Ovary (tissue), 9 donors: ENCODE measurements around the gene ADO. TPM values are rescaled to one million over a fixed set of nuclear protein-coding genes. Genes with fewer than 3 reads are reported as not detected.
A peak's percentile ranks its signal among the peaks of the same experiment; 100 is the strongest.
"Not testable (repeated sequence)": the region's sequence is repeated elsewhere in the genome, so short reads cannot be mapped to it uniquely, and the experiment has no call there.

Source experiments
- DNase-seq, 5 donors: peaks; one replicate each; pipeline ENCODE4 v3.0.0-alpha.2; 2019 to 2020
- H3K27ac ChIP-seq, 2 donors: fragments of 200-600 bp; one replicate each; pipeline versions ENCODE4 v1.5.1 to v1.8.0; 2019 to 2022
- H3K27me3 ChIP-seq: fragments of 200-600 bp; one replicate; pipeline ENCODE4 v1.8.0; 2022
- H3K36me3 ChIP-seq: fragments of 200-600 bp; sonication (generic); one replicate; pipeline ENCODE4 v1.5.1; 2019
- H3K4me1 ChIP-seq: one replicate; pipeline ENCODE4 v1.8.1; 2013; ENCODE audit warnings: mild to moderate bottlenecking, moderate library complexity; ENCODE audit not compliant: insufficient read depth
- H3K4me3 ChIP-seq: fragments of 200-600 bp; sonication (generic); one replicate; pipeline ENCODE4 v1.5.1; 2017
- H3K9me3 ChIP-seq, 2 donors: fragments of 200-600 bp in 1 of 2; sonication (generic) in 1 of 2; one replicate each; pipeline versions ENCODE4 v1.5.1 to v1.8.1; 2013 to 2019; ENCODE audit warnings: mild to moderate bottlenecking in 1 of 2, moderate library complexity in 1 of 2
- CTCF ChIP-seq, 3 donors: fragments of 450-650 bp in 2 of 3; fragments of 200-600 bp in 1 of 3; IDR thresholded peaks; one replicate each; pipeline versions ENCODE4 v1.5.1 to v1.8.0; 2016 to 2022; ENCODE audit warnings: antibody characterized with exemption in 3 of 3, mild to moderate bottlenecking in 1 of 3
- EP300 ChIP-seq: sonication (generic); formaldehyde crosslinking; IDR thresholded peaks from one replicate; pipeline ENCODE4 v1.6.1; 2017; ENCODE audit warnings: antibody characterized with exemption
- POLR2A ChIP-seq: fragments of 450-650 bp; IDR thresholded peaks from one replicate; pipeline ENCODE4 v1.6.1; 2017; ENCODE audit warnings: antibody characterized with exemption, mild to moderate bottlenecking, moderate library complexity
- WGBS, 3 donors: extraction: QIAGEN DNeasy Blood & Tissue Kit in 1 of 3; methylation state at CpG; one replicate each; pipeline versions ENCODE4 v1.1.5 to v1.1.7; 2013 to 2017; 5-methylcytosine and 5-hydroxymethylcytosine counted together
- intact Hi-C, 4 donors: fragments of 100-400 bp; cut with DNase I; formaldehyde crosslinking; loops; one replicate each; pipeline versions ENCODE4 v1.11.0 to v1.15.1; 2022 to 2023
- polyA plus RNA-seq, 2 donors: library from polyadenylated mRNA; stranded (reverse); fragments of 200-250 nt in 1 of 2; fragments of 350-450 nt in 1 of 2; fragmentation: Illumina TruSeq in 1 of 2; extraction: RNeasy Lipid Tissue Mini Kit (QIAGEN cat#74804) in 1 of 2; gene quantifications; one replicate each; pipeline ENCODE4 v1.2.3, GENCODE V29; 2013 to 2014
- total RNA-seq, 7 donors: library from RNA; depleted of rRNA in 2 of 7; stranded (reverse); fragments of >200 nt in 2 of 7; fragmentation: NEBNext Ultra II Directional in 3 of 7; extraction: Animal tissue kit (Norgen Biotek cat#: 25700) in 3 of 7; gene quantifications; one replicate each; pipeline versions ENCODE4 v1.1.0 to v1.2.4, GENCODE V29; 2016 to 2023
- donor health status: DM: no; HTN: no; CAD: no; lungs with moderate emphysema.
- donor health status: DM: no; HTN: no; CAD: no.
- donor health status: Bipolar disorder and iron deficiency.
- donor health status: DM: yes; HTN: yes; CAD: no.
- donor health status: DM: no; HTN: no; CAD: no.
- donor health status: DM: yes; HTN: yes; CAD: no.

ADO gene
- total and polyA plus RNA-seq, 9 donors, result 9.7 to 31.1 (median 22.2) TPM

GRCh38 chr10:62778125-62778524 is 26.4 kb upstream of the ADO start:
- H3K4me3 ChIP-seq, result no peak overlapping the region
- H3K9me3 ChIP-seq, result no peaks in the 10 kb centered on the region
- no peaks in the 10 kb centered on the region for H3K4me1 ChIP-seq
- no peaks in the 10 kb centered on the region for H3K27me3 ChIP-seq
- no peaks in the 10 kb centered on the region for H3K36me3 ChIP-seq
- TF ChIP-seq POLR2A, result no peak
- TF ChIP-seq CTCF (IDR thresholded peaks at IDR 0.05), result no peak
- TF ChIP-seq EP300, result no peak
- DNase-seq, result no peak
- H3K27ac ChIP-seq, result no peak overlapping the region
- 90 to 95% (median 94%) methylated on average over 2 of the region's 2 CpGs for WGBS, 3 donors
- intact Hi-C loops, result no loop called here

GRCh38 chr10:62779487-62780248 is 24.9 kb upstream of the ADO start:
- H3K4me1 ChIP-seq, result no peaks in the 10 kb centered on the region
- no peak for TF ChIP-seq CTCF (IDR thresholded peaks at IDR 0.05)
- TF ChIP-seq EP300, result no peak
- TF ChIP-seq POLR2A, result no peak
- no peaks in the 10 kb centered on the region for H3K36me3 ChIP-seq
- H3K4me3 ChIP-seq, result no peak overlapping the region
- H3K9me3 ChIP-seq, result no peaks in the 10 kb centered on the region
- no peak for DNase-seq
- H3K27ac ChIP-seq, result no peak overlapping the region
- no peaks in the 10 kb centered on the region for H3K27me3 ChIP-seq
- WGBS, 3 donors, result 87 to 90% (median 88%) methylated on average over 5 of the region's 5 CpGs
- intact Hi-C loops, result no loop called here

- DNase-seq, H3K4me1 ChIP-seq, H3K4me3 ChIP-seq, intact Hi-C loops, H3K27me3 ChIP-seq, H3K27ac ChIP-seq, H3K36me3 ChIP-seq, H3K9me3 ChIP-seq: not testable (repeated sequence)
- 95 to 97% (median 96%) methylated on average over 3 of the region's 3 CpGs for WGBS, 3 donors
These were observed 20.0 kb upstream of the ADO start for GRCh38 chr10:62784537-62784936.

GRCh38 chr10:62788285-62788684 is 16.2 kb upstream of the ADO start:
- H3K27me3 ChIP-seq, H3K4me1 ChIP-seq, H3K27ac ChIP-seq, H3K9me3 ChIP-seq, H3K4me3 ChIP-seq, intact Hi-C loops, DNase-seq, H3K36me3 ChIP-seq: not testable (repeated sequence)
- 62 to 78% (median 64%) methylated on average over 2 of the region's 2 CpGs for WGBS, 3 donors

- Histone ChIP-seq H3K4me3 (no peak overlapping the region), H3K9me3 (no peaks in the 10 kb centered on the region), H3K36me3 (no peaks in the 10 kb centered on the region), H3K27me3 (no peaks in the 10 kb centered on the region), H3K27ac (no peak overlapping the region), H3K4me1 (peaks cover 5% of the 10 kb centered on the region)
- DNase-seq, result peak in 4 of 5 donors; percentile 30 to 40 (median 38)
- 8 to 16% (median 9%) methylated on average over 9 of the region's 9 CpGs for whole genome bisulfite sequencing, 3 donors
- TF ChIP-seq CTCF (IDR thresholded peaks at IDR 0.05), result no peak
- TF ChIP-seq EP300, result no peak
- no peak for TF ChIP-seq POLR2A
- intact Hi-C loops, result no loop called here
These were observed 15.6 kb upstream of the ADO start for GRCh38 chr10:62788861-62789467.
